DOHH2 (cell line): ENCODE data around the gene DUSP3.

ENCODE experiments used
- H3F3A ChIP-seq: fragments of 200-600 bp; sonication (generic), shearing (Covaris generic); 2 replicates; pipeline ENCODE4 v1.6.0; 2016; ENCODE audit warnings: antibody characterized with exemption, mild to moderate bottlenecking; ENCODE audit not compliant: control insufficient read depth, insufficient read depth
- H3K27ac ChIP-seq: fragments of 200-600 bp; sonication (generic); 2 replicates; pipeline ENCODE4 v1.5.1; 2014; ENCODE audit warnings: low read depth, mild to moderate bottlenecking, low read length, moderate library complexity
- H3K27me3 ChIP-seq: fragments of 200-600 bp; sonication (generic); 2 replicates; pipeline ENCODE4 v1.6.1; 2014; ENCODE audit warnings: mild to moderate bottlenecking, low read length, mixed read lengths; ENCODE audit not compliant: control insufficient read depth
- H3K36me3 ChIP-seq: fragments of 200-600 bp; sonication (generic); 2 replicates; pipeline ENCODE4 v1.6.1; 2014; ENCODE audit warnings: mild to moderate bottlenecking, low read length, moderate library complexity, mixed read lengths; ENCODE audit not compliant: control insufficient read depth
- H3K4me1 ChIP-seq: fragments of 200-600 bp; sonication (generic); 2 replicates; pipeline ENCODE4 v1.6.1; 2014; ENCODE audit warnings: mild to moderate bottlenecking, low read length, mixed read lengths; ENCODE audit not compliant: control insufficient read depth
- H3K4me2 ChIP-seq: fragments of 200-600 bp; sonication (generic); 2 replicates; pipeline ENCODE4 v1.6.0; 2014; ENCODE audit warnings: mild to moderate bottlenecking, low read length, moderate library complexity
- H3K4me3 ChIP-seq: fragments of 200-600 bp; sonication (generic); 2 replicates; pipeline ENCODE4 v1.5.1; 2014; ENCODE audit warnings: mild to moderate bottlenecking, low read length, mixed read lengths
- H3K79me2 ChIP-seq: fragments of 200-600 bp; sonication (generic); 2 replicates; pipeline ENCODE4 v1.6.1; 2014; ENCODE audit warnings: mild to moderate bottlenecking, low read length, mixed read lengths; ENCODE audit not compliant: control insufficient read depth
- H3K9me2 ChIP-seq: fragments of 200-600 bp; sonication (generic); replicated peaks from 2 replicates; pipeline ENCODE4 v1.6.1; 2014; ENCODE audit warnings: mild to moderate bottlenecking, low read length, mixed read lengths; ENCODE audit not compliant: control insufficient read depth
- H3K9me3 ChIP-seq: fragments of 200-600 bp; sonication (generic); 2 replicates; pipeline ENCODE4 v1.6.1; 2014; ENCODE audit warnings: antibody characterized with exemption, low read length, mixed read lengths; ENCODE audit not compliant: control insufficient read depth, insufficient read depth
- H4K20me1 ChIP-seq: fragments of 200-600 bp; sonication (generic); 2 replicates; pipeline ENCODE4 v1.6.0; 2014; ENCODE audit warnings: low read depth, mild to moderate bottlenecking, antibody characterized with exemption, low read length, moderate library complexity; ENCODE audit not compliant: control insufficient read depth, insufficient read depth
- EZH2phosphoT487 ChIP-seq: fragments of 200-600 bp; sonication (generic); IDR thresholded peaks from 2 replicates; pipeline ENCODE4 v1.6.1; 2017; ENCODE audit warnings: borderline replicate concordance, mild to moderate bottlenecking, antibody characterized with exemption, low read length, moderate library complexity, mixed read lengths
- TF ChIP-seq, protein P1 (sequence below): fragments of 200-600 bp; sonication (generic); IDR thresholded peaks from one replicate; pipeline ENCODE4 v1.5.1; 2014; ENCODE audit warnings: antibody characterized with exemption, mild to moderate bottlenecking, low read depth, low read length; ENCODE audit not compliant: poor library complexity, severe bottlenecking

DUSP3 gene

DNA sequence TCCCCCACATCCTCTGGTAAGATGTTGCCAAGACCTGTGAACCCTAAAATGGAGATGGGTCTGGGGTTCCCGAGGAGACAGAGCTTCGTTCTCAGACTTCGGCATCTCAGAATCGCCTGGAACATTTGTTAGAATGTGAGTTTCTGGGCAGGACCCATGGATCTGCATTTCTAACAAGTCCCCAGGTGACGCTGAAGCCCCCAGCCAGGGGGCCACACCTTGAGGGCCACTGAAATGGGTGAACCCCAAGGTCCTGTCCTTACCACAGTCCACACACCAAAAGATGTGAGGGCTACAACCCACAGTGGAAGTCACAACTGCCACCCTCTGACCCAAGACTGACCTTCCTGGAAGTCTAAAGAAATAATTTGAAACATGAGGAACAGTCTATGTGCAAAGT lies 40.2 kb upstream of the DUSP3 start:
- no peaks in the 10 kb centered on the region for H3F3A ChIP-seq
- peaks cover 3% of the 10 kb centered on the region; the same call in 1 of the 2 replicates for H3K27me3 ChIP-seq
- H3K36me3 ChIP-seq, result no peaks in the 10 kb centered on the region
- no peaks in the 10 kb centered on the region for H3K79me2 ChIP-seq
- no peak overlapping the region for H3K4me3 ChIP-seq
- TF ChIP-seq, protein P1, sequence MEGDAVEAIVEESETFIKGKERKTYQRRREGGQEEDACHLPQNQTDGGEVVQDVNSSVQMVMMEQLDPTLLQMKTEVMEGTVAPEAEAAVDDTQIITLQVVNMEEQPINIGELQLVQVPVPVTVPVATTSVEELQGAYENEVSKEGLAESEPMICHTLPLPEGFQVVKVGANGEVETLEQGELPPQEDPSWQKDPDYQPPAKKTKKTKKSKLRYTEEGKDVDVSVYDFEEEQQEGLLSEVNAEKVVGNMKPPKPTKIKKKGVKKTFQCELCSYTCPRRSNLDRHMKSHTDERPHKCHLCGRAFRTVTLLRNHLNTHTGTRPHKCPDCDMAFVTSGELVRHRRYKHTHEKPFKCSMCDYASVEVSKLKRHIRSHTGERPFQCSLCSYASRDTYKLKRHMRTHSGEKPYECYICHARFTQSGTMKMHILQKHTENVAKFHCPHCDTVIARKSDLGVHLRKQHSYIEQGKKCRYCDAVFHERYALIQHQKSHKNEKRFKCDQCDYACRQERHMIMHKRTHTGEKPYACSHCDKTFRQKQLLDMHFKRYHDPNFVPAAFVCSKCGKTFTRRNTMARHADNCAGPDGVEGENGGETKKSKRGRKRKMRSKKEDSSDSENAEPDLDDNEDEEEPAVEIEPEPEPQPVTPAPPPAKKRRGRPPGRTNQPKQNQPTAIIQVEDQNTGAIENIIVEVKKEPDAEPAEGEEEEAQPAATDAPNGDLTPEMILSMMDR, result no peak
- TF ChIP-seq EZH2phosphoT487, result no peak
- no peaks in the 10 kb centered on the region for H3K4me1 ChIP-seq
- H3K9me3 ChIP-seq, result no peaks in the 10 kb centered on the region
- no peaks in the 10 kb centered on the region for H4K20me1 ChIP-seq
- no peak overlapping the region for H3K27ac ChIP-seq
- H3K4me2 ChIP-seq, result no peak overlapping the region
- no peaks in the 10 kb centered on the region for H3K9me2 ChIP-seq

DNA sequence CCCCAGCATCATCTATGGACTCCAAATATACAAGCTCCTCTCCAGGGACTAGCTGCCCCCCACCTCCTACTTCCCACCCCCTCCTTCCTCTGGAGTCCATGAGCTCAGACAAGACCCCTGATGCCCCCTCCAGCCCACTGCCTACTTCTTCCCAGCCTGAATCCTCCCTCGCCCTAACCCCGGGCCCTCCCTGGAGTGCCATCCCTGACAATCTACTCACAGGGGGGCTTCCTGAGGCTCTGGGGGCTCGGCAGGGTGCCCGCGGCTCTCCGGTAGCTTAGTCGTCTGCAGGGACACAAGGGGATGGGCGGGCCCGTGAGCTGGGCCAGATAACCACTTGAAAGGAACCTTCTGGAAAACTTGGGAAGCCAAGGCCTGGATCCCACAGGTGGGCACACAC lies 39.0 kb upstream of the DUSP3 start:
- H3K9me3 ChIP-seq, result no peaks in the 10 kb centered on the region
- TF ChIP-seq EZH2phosphoT487, result no peak
- H3K4me1 ChIP-seq, result no peaks in the 10 kb centered on the region
- no peaks in the 10 kb centered on the region for H3F3A ChIP-seq
- H4K20me1 ChIP-seq, result no peaks in the 10 kb centered on the region
- no peaks in the 10 kb centered on the region for H3K9me2 ChIP-seq
- H3K79me2 ChIP-seq, result no peaks in the 10 kb centered on the region
- no peaks in the 10 kb centered on the region for H3K36me3 ChIP-seq
- H3K27me3 ChIP-seq, result peaks cover 2% of the 10 kb centered on the region; the same call in 1 of the 2 replicates
- no peak overlapping the region for H3K4me2 ChIP-seq
- H3K27ac ChIP-seq, result no peak overlapping the region
- no peak overlapping the region for H3K4me3 ChIP-seq

DNA sequence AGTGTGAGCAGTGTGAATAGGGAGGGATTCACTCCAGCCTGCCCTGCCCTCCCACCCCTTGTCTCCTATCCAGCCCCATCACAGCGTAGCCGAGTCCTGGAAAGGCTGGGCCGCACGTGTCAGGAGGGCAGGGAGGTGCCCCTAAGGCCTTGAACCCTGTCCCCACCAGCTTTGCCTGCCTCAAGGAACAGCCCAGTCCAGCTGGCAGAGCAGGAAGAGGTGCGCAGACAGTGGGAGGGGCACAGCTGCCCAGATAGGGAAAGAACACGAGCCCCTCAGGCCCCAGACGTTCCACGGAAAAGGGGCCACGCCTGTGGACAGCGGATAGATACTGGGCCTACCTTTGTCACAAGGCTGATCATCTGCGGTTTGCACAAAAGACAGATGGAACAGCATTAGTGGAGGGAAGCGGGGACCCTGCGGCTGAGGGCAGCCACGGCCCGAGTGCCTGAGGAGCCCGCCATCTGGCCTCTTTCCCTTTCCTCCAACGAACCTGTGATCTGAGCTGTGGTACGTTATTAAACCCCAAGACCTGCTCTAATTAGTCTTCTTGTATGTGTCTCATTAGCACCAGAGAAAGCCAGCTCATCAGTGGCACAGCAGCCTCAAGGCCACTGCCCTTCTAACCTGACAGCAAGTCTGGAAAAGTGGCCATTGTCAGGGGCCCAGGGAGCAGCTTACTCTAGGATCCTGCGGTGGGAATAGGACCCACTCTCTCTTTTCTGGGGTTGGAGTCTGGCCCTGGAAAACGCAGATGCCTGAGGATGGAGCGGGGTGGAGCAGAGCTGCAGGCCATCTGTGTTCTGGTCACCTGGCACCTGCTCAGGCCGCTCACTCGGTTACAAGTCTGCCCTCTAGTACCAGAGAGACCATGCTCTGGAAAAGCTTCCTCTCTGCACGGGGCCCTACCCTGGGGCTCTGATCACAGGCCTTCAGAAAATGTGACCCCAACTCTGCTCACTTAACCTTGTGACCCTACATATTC lies 37.9 kb upstream of the DUSP3 start:
- H3K27me3 ChIP-seq, result no peaks in the 10 kb centered on the region
- no peaks in the 10 kb centered on the region for H3K79me2 ChIP-seq
- no peaks in the 10 kb centered on the region for H3K9me3 ChIP-seq
- no peaks in the 10 kb centered on the region for H4K20me1 ChIP-seq
- no peaks in the 10 kb centered on the region for H3K4me1 ChIP-seq
- no peaks in the 10 kb centered on the region for H3F3A ChIP-seq
- no peak for TF ChIP-seq EZH2phosphoT487
- TF ChIP-seq, protein P1, result no peak
- H3K36me3 ChIP-seq, result no peaks in the 10 kb centered on the region
- H3K4me3 ChIP-seq, result no peak overlapping the region
- H3K4me2 ChIP-seq, result no peak overlapping the region
- H3K27ac ChIP-seq, result no peak overlapping the region
- H3K9me2 ChIP-seq, result no peaks in the 10 kb centered on the region

DNA sequence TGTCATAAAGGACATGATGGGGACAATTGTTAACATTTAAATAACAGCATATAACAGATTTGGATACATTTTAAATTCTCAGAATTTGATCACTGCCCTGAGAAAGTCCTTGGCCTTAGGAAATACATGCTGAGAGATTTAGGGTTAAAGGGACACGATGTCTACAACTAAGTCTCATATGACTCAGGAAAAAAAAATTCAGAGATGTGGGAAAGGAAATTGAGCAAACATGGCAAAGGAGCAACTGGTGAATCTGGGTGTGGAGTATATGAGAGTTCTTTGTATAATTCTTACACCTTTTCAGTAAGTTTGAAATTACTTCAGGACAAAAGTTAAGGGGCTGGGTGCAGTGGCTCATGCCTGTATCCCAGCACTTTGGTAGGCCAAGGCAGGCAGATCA lies 35.9 kb upstream of the DUSP3 start:
- no peak overlapping the region for H3K27ac ChIP-seq
- H3K4me3 ChIP-seq, result no peak overlapping the region
- no peak for TF ChIP-seq EZH2phosphoT487
- TF ChIP-seq, protein P1, result no peak
- no peaks in the 10 kb centered on the region for H3K27me3 ChIP-seq
- H3K4me1 ChIP-seq, result no peaks in the 10 kb centered on the region
- no peaks in the 10 kb centered on the region for H3K79me2 ChIP-seq
- no peaks in the 10 kb centered on the region for H4K20me1 ChIP-seq
- no peaks in the 10 kb centered on the region for H3F3A ChIP-seq
- no peak overlapping the region for H3K4me2 ChIP-seq
- no peaks in the 10 kb centered on the region for H3K36me3 ChIP-seq
- no peaks in the 10 kb centered on the region for H3K9me2 ChIP-seq
- H3K9me3 ChIP-seq, result no peaks in the 10 kb centered on the region
